ENCODE results near the gene RELA.
"Not testable (repeated sequence)": the region's sequence is repeated elsewhere in the genome, so short reads cannot be mapped to it uniquely, and the experiment has no call there.

The RELA gene

GRCh38 chr11:65646958-65647701 lies 15.6 kb downstream of the RELA start:
- no peak for DNase-seq

GRCh38 chr11:65646288-65646957 lies 16.3 kb downstream of the RELA start:
- DNase-seq: no peak

- DNase-seq: peak; percentile 13
Observed at GRCh38 chr11:65645710-65646109, 17.0 kb downstream of the RELA start.

GRCh38 chr11:65644837-65645236 lies 17.9 kb downstream of the RELA start:
- no peak for DNase-seq

GRCh38 chr11:65643971-65644370 lies 18.7 kb downstream of the RELA start:
- DNase-seq: no peak

GRCh38 chr11:65642014-65642671 lies 20.6 kb downstream of the RELA start:
- DNase-seq: no peak

- no peak for DNase-seq
Observed at GRCh38 chr11:65641297-65642013, 21.3 kb downstream of the RELA start.

- no peak for DNase-seq
Observed at GRCh38 chr11:65640483-65641296, 22.0 kb downstream of the RELA start.

GRCh38 chr11:65639623-65640482 lies 22.9 kb downstream of the RELA start:
- DNase-seq: no peak

GRCh38 chr11:65639228-65639597 lies 23.5 kb downstream of the RELA start:
- not testable (repeated sequence) for DNase-seq

GRCh38 chr11:65637794-65638419 lies 24.8 kb downstream of the RELA start, which contains the start of gene SIPA1:
Gene SIPA1 (plus strand): TSS chr11:65638101. CDS start chr11:65640922, 2,821 bp downstream.
- DNase-seq: peak; percentile 95

- no peak for DNase-seq
Observed at GRCh38 chr11:65637032-65637557, 25.6 kb downstream of the RELA start.

GRCh38 chr11:65636108-65637031 lies 26.3 kb downstream of the RELA start:
- no peak for DNase-seq

GRCh38 chr11:65634905-65635731 lies 27.6 kb downstream of the RELA start:
- no peak for DNase-seq

- no peak for DNase-seq
Observed at GRCh38 chr11:65634440-65634839, 28.3 kb downstream of the RELA start.

- DNase-seq: no peak
Observed at GRCh38 chr11:65634109-65634436, 28.6 kb downstream of the RELA start.

GRCh38 chr11:65633390-65634108 lies 29.2 kb downstream of the RELA start:
- no peak for DNase-seq

- DNase-seq: no peak
Observed at GRCh38 chr11:65630215-65630614, 32.5 kb downstream of the RELA start.
